Heart left ventricle (tissue), 13 donors: Measurements from ENCODE around the gene HDAC10.

Experiments used
- CTCF ChIP-seq, 12 donors: fragments of 200-600 bp; sonication (generic) in 4 of 12; IDR thresholded peaks; one replicate each; pipeline versions ENCODE4 v1.5.0 to v1.8.0; 2018 to 2022; ENCODE audit warnings: antibody characterized with exemption in 12 of 12, mild to moderate bottlenecking in 5 of 12
- POLR2A ChIP-seq, 2 donors: fragments of 450-650 bp; IDR thresholded peaks; one replicate each; pipeline ENCODE4 v1.6.1; 2017; ENCODE audit warnings: antibody characterized with exemption in 2 of 2, mild to moderate bottlenecking in 2 of 2, moderate library complexity in 2 of 2
- donor health status: ischemic (EF 13 %, LVEDD 7.1; RV severe dilation, severe dysfunction).
- donor health status: DM: no; HTN: yes; CAD: no.
- donor health status: DM: no; HTN: no; CAD: no.
- donor health status: ischemic (EF 25% LVEDD 6.9; RV normal size, moderate dysfunction).
- donor health status: ischemic (EF 25% LVEDD 5.7; RV mildly dilated, moderate dysfunction).
- donor health status: ischemic (EF 35%, LVEDD 5.7; RV mildly dilated, moderate dysfunction).
- donor health status: nonischemic (EF 11% LVEDD 7.7; RV severe dilation, severe dysfunction).
- donor health status: DM: yes; HTN: yes; CAD: no.
- donor health status: PGD.
- donor health status: ischemic (EF 29% LVEDD 5.4; RV normal size, mild dysfunction).
- donor health status: nonischemic (EF 23%, LVEDD 6.1; RV moderate dilation, normal function).

DNA sequence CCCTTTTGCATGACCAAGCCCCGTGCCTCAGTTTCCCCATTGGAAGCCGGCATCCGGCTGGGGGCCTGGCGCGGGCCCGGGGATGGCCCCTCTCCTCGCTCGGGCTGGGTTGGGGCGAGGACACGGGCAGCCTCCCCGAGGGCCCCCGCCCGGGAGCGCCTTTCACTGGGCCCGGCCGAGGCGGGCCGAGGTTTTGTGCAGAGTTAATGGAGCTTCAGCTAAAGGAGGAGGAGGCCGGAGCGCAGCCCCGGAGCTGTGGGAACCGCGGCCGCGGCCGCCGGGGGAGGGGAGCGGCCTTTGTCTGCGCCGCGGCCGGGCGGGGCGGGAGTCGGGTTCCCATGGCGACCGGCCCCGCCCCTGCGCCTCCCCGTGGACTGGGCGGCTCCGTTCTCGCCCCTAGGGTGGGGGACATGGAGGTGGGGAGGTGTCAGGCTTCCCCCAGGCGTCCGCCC, 20.5 kb upstream of the HDAC10 start:
- peak in 9 of 12 donors; percentile 4 to 41 (median 18) for TF ChIP-seq CTCF (IDR thresholded peaks at IDR 0.05)
- no peak for TF ChIP-seq POLR2A (IDR thresholded peaks at IDR 0.05)
